ENCODE results near the gene ARHGAP11A.
"Not testable (repeated sequence)": the region's sequence is repeated elsewhere in the genome, so short reads cannot be mapped to it uniquely, and the experiment has no call there.

GRCh38 chr15:32609518-32609917, 5.8 kb upstream of the ARHGAP11A start:
- not testable (repeated sequence) for TF ChIP-seq CTCF (IDR thresholded peaks at IDR 0.05; ENCODE audit: poor library complexity, severe bottlenecking); SMC3 (conservative IDR thresholded peaks at IDR 0.05; ENCODE audit: poor library complexity); POLR2AphosphoS5 (IDR thresholded peaks at IDR 0.05); RAD21 (conservative IDR thresholded peaks at IDR 0.05)
